HG03378 (cell line): ENCODE measurements around the gene MRPL11.
"Not testable (repeated sequence)": the region's sequence is repeated elsewhere in the genome, so short reads cannot be mapped to it uniquely, and the experiment has no call there.

Experiments
- ATAC-seq: cut with Tn5 transposase; IDR thresholded peaks from one replicate; pipeline ENCODE4 v1.9.1; 2021; ENCODE audit warnings: mild to moderate bottlenecking, moderate library complexity; ENCODE audit not compliant: unreplicated experiment

MRPL11 gene

DNA sequence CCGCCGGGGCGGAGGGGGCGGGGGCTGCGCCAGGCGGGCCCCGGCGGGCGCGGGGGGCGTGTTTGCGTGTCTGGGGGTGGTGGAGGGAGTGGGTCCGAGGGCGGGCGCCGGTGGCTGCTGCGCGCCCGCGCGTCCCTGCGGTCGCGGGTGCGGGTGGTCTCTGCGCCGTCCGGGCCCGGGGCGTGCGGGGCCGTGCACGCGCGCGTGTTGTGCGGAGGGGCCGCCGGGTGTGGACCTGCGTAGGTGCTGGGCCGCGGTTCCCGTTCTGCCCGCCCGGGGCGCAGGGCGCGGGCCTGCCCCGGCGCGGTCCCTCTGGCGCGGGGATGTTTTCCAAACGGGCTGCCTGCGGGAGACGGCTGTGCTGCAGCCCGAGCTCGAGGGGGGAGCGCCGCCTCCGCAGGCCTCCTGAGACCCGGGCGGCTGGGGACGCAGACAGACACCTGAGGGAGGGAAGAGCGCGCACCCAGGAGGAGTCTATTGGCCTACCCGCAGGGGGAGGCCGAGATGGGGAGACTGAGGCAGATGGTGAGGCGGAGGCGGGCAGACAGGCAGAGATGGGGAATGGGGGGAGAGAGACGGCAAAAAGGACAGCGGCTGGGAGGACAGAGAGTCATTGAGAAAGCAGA is 28.5 kb upstream of the MRPL11 start:
- ATAC-seq = no peak

GRCh38 chr11:66466225-66467033 is 27.8 kb upstream of the MRPL11 start, which contains the start of gene PELI3:
Gene PELI3, plus strand, starts transcription at chr11:66466905. Its CDS starts 1,224 bp downstream, at chr11:66468129.
- peak; percentile 72 for ATAC-seq

- ATAC-seq = peak; percentile 3
Measured at GRCh38 chr11:66465373-66466224, 27.0 kb upstream of the MRPL11 start.

- ATAC-seq = no peak
Measured at GRCh38 chr11:66464916-66465315, 26.3 kb upstream of the MRPL11 start.

DNA sequence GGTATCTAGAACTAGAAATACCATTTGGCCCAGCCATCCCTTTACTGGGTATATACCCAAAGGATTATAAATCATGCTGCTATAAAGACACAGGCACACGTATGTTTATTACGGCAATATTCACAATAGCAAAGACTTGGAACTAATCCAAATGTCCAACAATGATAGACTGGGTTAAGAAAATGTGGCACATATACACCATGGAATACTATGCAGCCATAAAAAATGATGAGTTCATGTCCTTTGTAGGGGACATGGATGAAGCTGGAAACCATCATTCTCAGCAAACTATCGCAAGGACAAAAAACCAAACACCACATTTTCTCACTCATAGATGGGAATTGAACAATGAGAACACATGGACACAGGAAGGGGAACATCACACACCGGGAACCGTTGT is 25.5 kb upstream of the MRPL11 start:
- ATAC-seq = not testable (repeated sequence)

GRCh38 chr11:66462911-66463310 is 24.3 kb upstream of the MRPL11 start:
- no peak for ATAC-seq

DNA sequence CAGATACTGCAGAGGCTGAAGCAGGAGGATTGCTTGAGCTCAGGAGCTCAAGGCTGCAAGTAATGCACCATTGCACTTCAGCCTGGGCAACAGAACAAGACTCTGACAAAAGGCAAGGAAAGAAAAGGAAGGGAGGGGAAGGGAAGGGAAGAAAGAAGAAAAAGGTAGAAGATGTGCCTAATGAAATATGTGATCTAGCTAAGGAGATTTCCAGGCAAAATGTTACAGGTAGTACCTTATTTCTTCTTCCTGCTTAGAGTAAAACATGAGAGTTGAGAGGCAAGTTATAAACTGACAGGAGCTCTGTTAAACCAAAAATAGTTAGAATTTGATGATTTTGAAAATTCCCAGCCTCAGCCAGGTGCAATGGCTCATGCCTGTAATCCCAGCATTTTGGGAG is 23.4 kb upstream of the MRPL11 start:
- no peak for ATAC-seq

- ATAC-seq = no peak
Measured at GRCh38 chr11:66459138-66459778, 20.6 kb upstream of the MRPL11 start.

DNA sequence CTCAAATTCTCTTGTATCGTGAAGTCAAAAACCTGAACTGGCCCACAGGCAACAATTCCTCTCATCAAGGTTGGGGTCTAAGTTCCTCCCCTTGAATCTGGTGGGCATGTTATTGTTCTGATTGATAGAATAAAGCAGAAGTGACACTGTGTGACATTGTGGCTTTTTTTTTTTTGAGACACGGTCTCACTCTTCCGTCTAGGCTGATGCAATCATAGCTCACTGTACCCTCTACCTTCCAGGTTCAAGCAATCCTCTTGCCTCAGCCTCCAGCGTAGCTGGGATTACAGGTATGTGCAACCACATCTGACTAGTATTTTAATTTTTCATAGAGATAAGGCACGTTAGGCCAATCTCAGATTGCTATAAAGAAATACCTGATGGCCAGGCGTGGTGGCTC is 19.2 kb upstream of the MRPL11 start:
- ATAC-seq = no peak

- no peak for ATAC-seq
Measured at GRCh38 chr11:66454828-66455227, 16.2 kb upstream of the MRPL11 start.

- ATAC-seq = no peak
Measured at GRCh38 chr11:66454247-66454646, 15.6 kb upstream of the MRPL11 start.

GRCh38 chr11:66451663-66452062 is 13.0 kb upstream of the MRPL11 start:
- ATAC-seq = no peak

GRCh38 chr11:66450560-66450959 is 11.9 kb upstream of the MRPL11 start:
- ATAC-seq = no peak

DNA sequence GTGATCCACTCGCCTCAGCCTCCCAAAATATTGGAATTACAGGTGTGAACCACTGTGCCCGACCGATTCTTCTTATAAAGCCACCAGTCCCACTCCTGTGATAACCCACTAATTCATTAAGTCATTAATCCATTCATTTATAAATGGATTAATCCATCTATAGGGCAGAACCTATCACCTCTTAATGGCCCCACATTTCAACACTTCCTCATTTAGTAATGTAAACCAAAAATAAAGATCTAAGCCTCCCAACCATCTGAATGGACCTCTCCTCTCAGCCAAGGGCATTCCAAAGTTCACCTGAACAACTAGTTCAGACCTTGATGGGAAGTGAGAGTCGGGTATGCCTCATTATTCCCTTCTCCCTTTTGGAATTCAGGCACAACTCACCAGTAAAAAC is 9.9 kb upstream of the MRPL11 start:
- no peak for ATAC-seq

GRCh38 chr11:66447012-66447411 is 8.4 kb upstream of the MRPL11 start:
- no peak for ATAC-seq

DNA sequence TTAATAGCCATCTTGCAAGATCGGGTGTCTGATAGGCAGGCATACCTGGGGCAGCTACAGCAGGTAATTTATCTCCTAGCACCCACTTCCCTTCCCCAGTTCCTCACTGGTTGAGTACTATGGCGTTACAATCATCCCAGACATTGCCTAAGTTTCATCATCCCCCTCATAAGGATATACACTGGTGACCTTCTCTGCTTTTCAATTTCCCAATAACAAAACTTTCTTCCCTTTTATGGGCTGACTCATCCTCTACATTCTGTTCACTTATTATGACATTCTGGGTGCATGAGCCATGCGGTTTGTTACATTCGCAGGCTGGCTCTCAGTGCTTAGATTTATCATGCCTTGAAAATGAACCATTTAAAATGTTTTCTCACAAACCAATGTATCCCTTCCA is 5.0 kb upstream of the MRPL11 start:
- ATAC-seq = no peak

DNA sequence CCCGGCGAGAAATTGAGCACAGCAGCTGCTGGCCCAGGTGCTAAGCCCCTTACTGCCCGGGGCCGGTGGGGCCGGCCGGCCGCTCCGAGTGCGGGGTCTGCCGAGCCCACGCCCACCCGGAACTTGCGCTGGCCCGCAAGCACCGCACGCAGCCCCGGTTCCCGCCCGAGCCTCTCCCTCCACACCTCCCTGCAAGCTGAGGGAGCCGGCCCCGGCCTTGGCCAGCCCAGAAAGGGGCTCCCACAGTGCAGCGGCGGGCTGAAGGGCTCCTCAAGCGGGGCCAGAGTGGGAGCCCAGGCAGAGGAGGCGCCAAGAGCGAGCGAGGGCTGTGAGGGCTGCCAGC is 2.3 kb upstream of the MRPL11 start:
- ATAC-seq = not testable (repeated sequence)

GRCh38 chr11:66440101-66440939 is 1.7 kb upstream of the MRPL11 start:
- ATAC-seq = not testable (repeated sequence)

DNA sequence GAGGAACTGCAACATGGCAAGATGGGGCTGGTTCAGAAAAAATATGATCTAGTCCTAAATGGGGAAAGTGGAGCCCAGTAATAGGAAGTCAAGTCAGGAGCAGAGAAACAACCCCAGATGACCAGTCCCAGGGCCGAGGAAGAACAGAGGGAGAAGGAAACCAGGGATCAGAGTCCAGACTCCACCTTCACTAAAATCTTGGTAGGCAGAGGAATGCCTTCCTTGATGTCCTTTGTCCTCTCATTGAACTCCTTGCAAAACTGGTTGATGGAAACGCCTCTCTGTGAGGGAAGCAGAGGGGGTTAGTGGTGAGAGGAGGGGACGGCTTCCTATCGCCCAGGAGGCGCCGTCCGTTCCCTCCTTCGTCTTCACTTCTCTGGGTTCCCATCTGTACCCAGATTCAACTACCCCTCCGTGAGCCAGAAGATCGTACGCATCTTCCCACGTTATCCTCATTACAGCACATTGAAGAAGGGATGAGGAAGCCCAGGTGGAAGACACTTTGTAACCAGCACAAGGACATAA is 607 bp downstream of the MRPL11 start:
- ATAC-seq = no peak

- no peak for ATAC-seq
Measured at GRCh38 chr11:66432597-66432996, 6.1 kb downstream of the MRPL11 start.
